A549 (cell line): ENCODE measurements around the gene KRT72. TPM values are rescaled to one million over a fixed set of nuclear protein-coding genes. Genes with fewer than 3 reads are reported as not detected.

Source experiments
- ATAC-seq, 2 experiments: fragments of 200-7000 bp in 1 of 2; fragments of >200 bp in 1 of 2; cut with Nextera tagmentation in 1 of 2; cut with Tn5 transposase in 1 of 2; 3 replicates each; pipeline versions ENCODE4 v1.8.0 to v1.9.1; 2018 to 2020; ENCODE audit warnings: mild to moderate bottlenecking in 1 of 2, moderate library complexity in 1 of 2
- CTCF ChIA-PET: fragments of 300-600 bp; sonication (Branson Sonifier 250); formaldehyde crosslinking; extraction: SDS; loops from one replicate; lab custom pipeline; 2021; ENCODE audit warnings: antibody characterized with exemption, inconsistent platforms; lab: Yijun Ruan, JAX
- POLR2A ChIA-PET: fragments of 350-600 bp; formaldehyde crosslinking; extraction: SDS; loops from one replicate; lab custom pipeline; 2021; ENCODE audit warnings: antibody characterized with exemption, inconsistent platforms; lab: Yijun Ruan, JAX
- DNase-seq, 2 experiments: peaks; one replicate each; pipeline versions ENCODE4 v3.0.0 to v3.0.0-alpha.2; 2011 to 2016; ENCODE audit warnings: low read depth in 1 of 2, low spot score in 1 of 2
- FAIRE-seq: peaks from 2 replicates; lab custom pipeline; 2011; peaks lifted over from hg19 to GRCh38; lab: Jason Lieb, UNC
- H3K27ac ChIP-seq, 2 experiments: fragments of >200 bp; sonication (Bioruptor Twin); formaldehyde crosslinking; 3 replicates each; pipeline ENCODE4 v1.5.1; 2016 to 2017
- H3K4me1 ChIP-seq: fragments of >200 bp; sonication (Bioruptor Twin); formaldehyde crosslinking; 3 replicates; pipeline ENCODE4 v1.6.1; 2016
- H3K4me2 ChIP-seq: fragments of >200 bp; sonication (Bioruptor Twin); formaldehyde crosslinking; 3 replicates; pipeline ENCODE4 v1.6.1; 2016
- H3K4me3 ChIP-seq: fragments of >200 bp; sonication (Bioruptor Twin); formaldehyde crosslinking; 3 replicates; pipeline ENCODE4 v1.5.1; 2016
- H3K9me3 ChIP-seq: fragments of >200 bp; sonication (Bioruptor Twin); formaldehyde crosslinking; 3 replicates; pipeline ENCODE4 v1.6.1; 2016
- CBX8 ChIP-seq: fragments of 200-600 bp; sonication (generic); IDR thresholded peaks from 2 replicates; pipeline ENCODE4 v1.6.1; 2016
- EHMT2 ChIP-seq: fragments of 200-600 bp; sonication (generic); IDR thresholded peaks from 2 replicates; pipeline ENCODE4 v1.6.1; 2016; ENCODE audit warnings: antibody characterized with exemption, low read depth, mild to moderate bottlenecking, moderate library complexity
- EP300 ChIP-seq, 2 experiments: fragments of >200 bp; sonication (Bioruptor Twin); formaldehyde crosslinking; IDR thresholded peaks; 2 replicates in 1 of 2; 3 replicates in 1 of 2; pipeline ENCODE4 v1.6.1; 2016 to 2017
- FOXS1 ChIP-seq: fragments of 250-450 bp; sonication (Bioruptor Pico); IDR thresholded peaks from 2 replicates; pipeline ENCODE4 v1.5.0; 2020; ENCODE audit warnings: mild to moderate bottlenecking, moderate library complexity
- GATA3 ChIP-seq: IDR thresholded peaks from 2 replicates; pipeline ENCODE4 v1.6.1; 2012; ENCODE audit warnings: borderline replicate concordance
- HDAC2 ChIP-seq: fragments of 200-600 bp; sonication (generic); IDR thresholded peaks from 2 replicates; pipeline ENCODE4 v1.6.1; 2016
- HOXA7 ChIP-seq: fragments of 250-450 bp; sonication (Bioruptor Pico); IDR thresholded peaks from 2 replicates; pipeline ENCODE4 v1.5.0; 2020; ENCODE audit warnings: mild to moderate bottlenecking, moderate library complexity
- KDM5A ChIP-seq: fragments of 200-600 bp; sonication (generic); IDR thresholded peaks from 2 replicates; pipeline ENCODE4 v1.6.1; 2016; ENCODE audit warnings: antibody characterized with exemption, mild to moderate bottlenecking
- MAFK ChIP-seq: fragments of 450-650 bp; IDR thresholded peaks from 2 replicates; pipeline ENCODE4 v1.6.1; 2014; ENCODE audit not compliant: partially characterized antibody
- PHF8 ChIP-seq: fragments of 200-600 bp; sonication (generic); IDR thresholded peaks from 2 replicates; pipeline ENCODE4 v1.6.1; 2016; ENCODE audit warnings: low read depth, mild to moderate bottlenecking, antibody characterized with exemption, moderate library complexity, borderline replicate concordance
- RAD21 ChIP-seq, 2 experiments: fragments of >200 bp in 1 of 2; sonication (Bioruptor Twin) in 1 of 2; formaldehyde crosslinking in 1 of 2; IDR thresholded peaks in 1 of 2; conservative IDR thresholded peaks in 1 of 2; 2 replicates in 1 of 2; 3 replicates in 1 of 2; pipeline ENCODE4 v1.6.1; 2012 to 2018; ENCODE audit warnings: inconsistent platforms in 1 of 2
- SMC3 ChIP-seq: fragments of >200 bp; sonication (Bioruptor Twin); formaldehyde crosslinking; IDR thresholded peaks from 3 replicates; pipeline ENCODE4 v1.6.1; 2018; ENCODE audit warnings: inconsistent platforms
- TP53 ChIP-seq: fragments of 250-450 bp; sonication (Bioruptor Pico); IDR thresholded peaks from 2 replicates; pipeline ENCODE4 v1.5.0; 2021; ENCODE audit warnings: mild to moderate bottlenecking, moderate library complexity
- ZFP36 ChIP-seq: fragments of 450-650 bp; IDR thresholded peaks from 2 replicates; pipeline ENCODE4 v1.6.1; 2014; ENCODE audit warnings: borderline replicate concordance; ENCODE audit not compliant: partially characterized antibody
- ZSCAN20 ChIP-seq: fragments of 250-450 bp; sonication (Bioruptor Pico); IDR thresholded peaks from 2 replicates; pipeline ENCODE4 v1.8.0; 2022; ENCODE audit warnings: mild to moderate bottlenecking, moderate library complexity
- WGBS: methylation state at CpG from one replicate; pipeline ENCODE4 v1.1.6; 2017; ENCODE audit errors: missing lambda C conversion rate; 5-methylcytosine and 5-hydroxymethylcytosine counted together
- polyA plus RNA-seq, 4 experiments: library from polyadenylated mRNA; depleted of rRNA in 3 of 4; stranded (reverse); fragments of >200 nt; fragmentation: RNase III in 1 of 4; extraction: RNeasy Plus Mini Kit Qiagen cat#74134 plus additional on column Dnase treatment in 1 of 4; gene quantifications; 2 replicates in 3 of 4; 3 replicates in 1 of 4; pipeline ENCODE4 v1.2.3, GENCODE V29; 2011 to 2017
- TF ChIP-seq, protein P1 (sequence below): fragments of >200 bp; sonication (Bioruptor Twin); formaldehyde crosslinking; IDR thresholded peaks from 3 replicates; pipeline ENCODE4 v1.6.1; 2016
- TF ChIP-seq, protein P2 (sequence below): fragments of >200 bp; sonication (Bioruptor Twin); formaldehyde crosslinking; IDR thresholded peaks from 3 replicates; pipeline ENCODE4 v1.5.1; 2016
- TF ChIP-seq, protein P3 (sequence below): fragments of 250-450 bp; sonication (Bioruptor Pico); IDR thresholded peaks from 2 replicates; pipeline ENCODE4 v1.5.0; 2021; ENCODE audit warnings: mild to moderate bottlenecking, moderate library complexity, borderline replicate concordance
- TF ChIP-seq, protein P4 (sequence below): fragments of 450-650 bp; IDR thresholded peaks from 2 replicates; pipeline ENCODE4 v1.6.1; 2014; ENCODE audit warnings: antibody characterized with exemption
- TF ChIP-seq, protein P5 (sequence below): fragments of 150-350 bp; IDR thresholded peaks from 2 replicates; pipeline ENCODE4 v1.6.1; 2014; ENCODE audit warnings: low read depth, mild to moderate bottlenecking, low read length

The KRT72 gene
- polyA plus RNA-seq, 2 of the 4 experiments (the other 2 are of a cell fraction) = not detected

DNA sequence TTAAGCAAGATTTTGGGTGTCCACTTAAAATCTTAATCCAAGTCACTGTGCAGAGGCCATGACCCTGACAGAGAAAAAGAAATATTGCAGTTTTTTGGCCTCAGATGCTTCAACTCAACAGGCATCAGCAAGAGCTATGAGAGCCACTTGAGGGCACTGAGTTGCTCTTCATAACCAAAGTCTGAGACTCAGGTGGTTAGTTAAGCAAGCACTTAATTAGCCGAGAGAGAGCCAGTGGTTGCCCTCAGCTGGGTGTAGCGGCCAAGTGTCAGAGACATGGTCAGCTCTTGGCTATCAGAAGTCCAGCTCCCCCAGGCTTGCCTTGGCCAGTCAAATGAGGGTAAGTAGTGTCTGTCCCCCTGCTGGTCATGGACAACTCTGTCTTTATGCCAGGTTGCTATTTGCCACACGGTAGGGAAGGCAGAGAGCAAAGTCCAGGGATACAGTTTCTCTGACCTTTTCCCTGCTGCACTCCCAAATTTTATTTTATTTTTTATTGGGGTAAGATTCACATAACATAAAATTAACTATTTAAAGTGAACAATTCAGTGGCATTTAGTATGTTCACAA, 39.3 kb downstream of the KRT72 start:
- POLR2A ChIA-PET = no interaction called here
- 54% methylated on average over 3 of the region's 3 CpGs for WGBS
- Histone ChIP-seq H3K27ac (no peak overlapping the region), H3K4me3 (no peak overlapping the region), H3K9me3 (no peaks in the 10 kb centered on the region), H3K4me2 (no peak overlapping the region), H3K4me1 (no peaks in the 10 kb centered on the region)
- TF ChIP-seq PHF8 (no peak), SMC3 (0 out of 3 replicates have a peak, but pooled peaks have one; percentile 25), HOXA7 (CRISPR knock-in tag) (no peak), RAD21 (conservative IDR thresholded peaks at IDR 0.05 in 1 of 2, IDR thresholded peaks at IDR 0.05 in 1 of 2) (peak in 1 of 2 experiments; percentile 28; a peak in 1 of 5 replicates), FOXS1 (no peak), ZFP36 (no peak), ZSCAN20 (no peak), MAFK (no peak)
- TF ChIP-seq, protein P1, sequence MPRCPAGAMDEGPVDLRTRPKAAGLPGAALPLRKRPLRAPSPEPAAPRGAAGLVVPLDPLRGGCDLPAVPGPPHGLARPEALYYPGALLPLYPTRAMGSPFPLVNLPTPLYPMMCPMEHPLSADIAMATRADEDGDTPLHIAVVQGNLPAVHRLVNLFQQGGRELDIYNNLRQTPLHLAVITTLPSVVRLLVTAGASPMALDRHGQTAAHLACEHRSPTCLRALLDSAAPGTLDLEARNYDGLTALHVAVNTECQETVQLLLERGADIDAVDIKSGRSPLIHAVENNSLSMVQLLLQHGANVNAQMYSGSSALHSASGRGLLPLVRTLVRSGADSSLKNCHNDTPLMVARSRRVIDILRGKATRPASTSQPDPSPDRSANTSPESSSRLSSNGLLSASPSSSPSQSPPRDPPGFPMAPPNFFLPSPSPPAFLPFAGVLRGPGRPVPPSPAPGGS = no peak
- TF ChIP-seq, protein P2, sequence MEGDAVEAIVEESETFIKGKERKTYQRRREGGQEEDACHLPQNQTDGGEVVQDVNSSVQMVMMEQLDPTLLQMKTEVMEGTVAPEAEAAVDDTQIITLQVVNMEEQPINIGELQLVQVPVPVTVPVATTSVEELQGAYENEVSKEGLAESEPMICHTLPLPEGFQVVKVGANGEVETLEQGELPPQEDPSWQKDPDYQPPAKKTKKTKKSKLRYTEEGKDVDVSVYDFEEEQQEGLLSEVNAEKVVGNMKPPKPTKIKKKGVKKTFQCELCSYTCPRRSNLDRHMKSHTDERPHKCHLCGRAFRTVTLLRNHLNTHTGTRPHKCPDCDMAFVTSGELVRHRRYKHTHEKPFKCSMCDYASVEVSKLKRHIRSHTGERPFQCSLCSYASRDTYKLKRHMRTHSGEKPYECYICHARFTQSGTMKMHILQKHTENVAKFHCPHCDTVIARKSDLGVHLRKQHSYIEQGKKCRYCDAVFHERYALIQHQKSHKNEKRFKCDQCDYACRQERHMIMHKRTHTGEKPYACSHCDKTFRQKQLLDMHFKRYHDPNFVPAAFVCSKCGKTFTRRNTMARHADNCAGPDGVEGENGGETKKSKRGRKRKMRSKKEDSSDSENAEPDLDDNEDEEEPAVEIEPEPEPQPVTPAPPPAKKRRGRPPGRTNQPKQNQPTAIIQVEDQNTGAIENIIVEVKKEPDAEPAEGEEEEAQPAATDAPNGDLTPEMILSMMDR = peak; percentile 25
- CTCF ChIA-PET = interaction anchor here (0.6 to 2.8 kb wide), 8 partner anchors 9 to 405 kb away, joined by 3 to 10 read pairs (median 3); partner anchors contain the start of genes KRT71 and KRT74
- FAIRE-seq (no peak), ATAC-seq (peak; percentile 57 to 85; a peak in 4 of 6 replicates), DNase-seq (peak; percentile 41 to 57)

DNA sequence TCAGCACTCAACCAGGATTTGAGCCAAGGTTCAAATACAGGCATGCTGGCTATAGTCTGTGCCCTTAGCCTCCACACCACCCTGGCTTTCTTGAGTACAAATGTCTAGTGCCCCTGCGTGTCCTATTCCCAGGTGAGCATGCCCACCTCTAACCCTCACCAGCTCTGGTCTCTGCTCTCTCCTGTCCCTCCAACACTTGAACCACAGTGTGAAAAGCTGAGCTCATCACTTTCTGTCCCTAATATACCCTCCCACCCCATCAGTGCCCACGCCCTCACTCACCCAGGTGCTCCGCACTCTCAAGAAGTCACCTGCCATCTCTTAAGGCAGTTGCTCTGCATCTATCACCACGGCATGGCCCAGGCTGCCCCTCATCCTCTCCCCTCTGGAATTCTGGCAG, 41.3 kb downstream of the KRT72 start:
- no peaks in the 10 kb centered on the region for H3K9me3 ChIP-seq
- TF ChIP-seq CBX8 (no peak), PHF8 (no peak), HDAC2 (no peak), MAFK (peak; percentile 72), KDM5A (no peak), SMC3 (no peak)
- TF ChIP-seq, protein P3, sequence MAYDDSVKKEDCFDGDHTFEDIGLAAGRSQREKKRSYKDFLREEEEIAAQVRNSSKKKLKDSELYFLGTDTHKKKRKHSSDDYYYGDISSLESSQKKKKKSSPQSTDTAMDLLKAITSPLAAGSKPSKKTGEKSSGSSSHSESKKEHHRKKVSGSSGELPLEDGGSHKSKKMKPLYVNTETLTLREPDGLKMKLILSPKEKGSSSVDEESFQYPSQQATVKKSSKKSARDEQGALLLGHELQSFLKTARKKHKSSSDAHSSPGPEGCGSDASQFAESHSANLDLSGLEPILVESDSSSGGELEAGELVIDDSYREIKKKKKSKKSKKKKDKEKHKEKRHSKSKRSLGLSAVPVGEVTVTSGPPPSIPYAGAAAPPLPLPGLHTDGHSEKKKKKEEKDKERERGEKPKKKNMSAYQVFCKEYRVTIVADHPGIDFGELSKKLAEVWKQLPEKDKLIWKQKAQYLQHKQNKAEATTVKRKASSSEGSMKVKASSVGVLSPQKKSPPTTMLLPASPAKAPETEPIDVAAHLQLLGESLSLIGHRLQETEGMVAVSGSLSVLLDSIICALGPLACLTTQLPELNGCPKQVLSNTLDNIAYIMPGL (CRISPR knock-in tag) = no peak
- TF ChIP-seq, all 56 proteins: peak for 1
- Histone ChIP-seq H3K4me2 (no peak overlapping the region), H3K4me1 (no peaks in the 10 kb centered on the region), H3K27ac (no peak overlapping the region), H3K4me3 (no peak overlapping the region)
- no peak for DNase-seq
- 69% methylated on average over 4 of the region's 4 CpGs for WGBS
- CTCF ChIA-PET = interaction anchor here (1.1 to 1.5 kb wide), 3 partner anchors 10 to 320 kb away, joined by 3 to 8 read pairs (median 3); no protein-coding TSS in a partner anchor
- ATAC-seq = no peak
- POLR2A ChIA-PET = no interaction called here
- no peak for FAIRE-seq

DNA sequence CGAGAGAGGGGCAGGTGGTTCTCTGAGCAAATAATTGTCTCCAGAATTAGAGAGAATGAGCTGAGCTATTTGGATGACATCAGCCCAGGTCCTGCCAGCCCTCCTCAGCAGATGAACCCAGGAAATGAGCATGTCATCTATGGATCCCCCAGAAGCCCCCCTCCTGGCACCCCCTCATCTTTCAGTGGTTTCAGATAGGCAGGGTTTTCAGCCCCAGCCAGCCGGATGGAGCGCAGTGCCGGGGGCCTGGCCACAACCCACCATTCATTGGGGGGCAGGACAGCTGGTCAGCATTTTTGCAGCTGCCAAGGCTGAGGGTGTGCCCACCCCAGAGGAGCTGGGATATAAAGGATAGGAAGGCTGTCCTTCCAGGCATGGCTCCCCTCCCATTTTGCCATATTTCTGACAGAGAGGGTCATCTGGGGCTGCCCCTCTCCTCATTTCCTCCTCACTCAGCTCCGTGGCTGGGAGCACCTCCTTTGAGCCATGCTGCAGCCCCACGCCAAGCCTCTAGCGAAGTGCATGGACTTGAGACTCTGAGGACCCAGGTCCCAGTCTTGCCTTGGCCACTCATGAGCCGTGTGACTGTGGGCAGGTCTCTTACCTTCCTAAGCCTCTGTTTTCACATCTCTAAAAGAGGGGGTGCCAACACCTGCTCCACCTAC, 42.4 kb downstream of the KRT72 start:
- DNase-seq = no peak
- H3K27ac ChIP-seq = no peak overlapping the region
- no peak for ATAC-seq
- no peak for FAIRE-seq
- ChIA-PET POLR2A (no interaction called here), CTCF (interaction anchor here (0.6 to 2.1 kb wide), 2 partner anchors 9 to 533 kb away, joined by 3 to 7 read pairs; no protein-coding TSS in a partner anchor)
- no peaks in the 10 kb centered on the region for H3K9me3 ChIP-seq
- H3K4me1 ChIP-seq = no peaks in the 10 kb centered on the region
- 61% methylated on average over 5 of the region's 8 CpGs for WGBS
- no peak overlapping the region for H3K4me2 ChIP-seq
- no peak overlapping the region for H3K4me3 ChIP-seq
- TF ChIP-seq, protein P4, sequence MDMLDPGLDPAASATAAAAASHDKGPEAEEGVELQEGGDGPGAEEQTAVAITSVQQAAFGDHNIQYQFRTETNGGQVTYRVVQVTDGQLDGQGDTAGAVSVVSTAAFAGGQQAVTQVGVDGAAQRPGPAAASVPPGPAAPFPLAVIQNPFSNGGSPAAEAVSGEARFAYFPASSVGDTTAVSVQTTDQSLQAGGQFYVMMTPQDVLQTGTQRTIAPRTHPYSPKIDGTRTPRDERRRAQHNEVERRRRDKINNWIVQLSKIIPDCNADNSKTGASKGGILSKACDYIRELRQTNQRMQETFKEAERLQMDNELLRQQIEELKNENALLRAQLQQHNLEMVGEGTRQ = no peak
- TF ChIP-seq, protein P5, sequence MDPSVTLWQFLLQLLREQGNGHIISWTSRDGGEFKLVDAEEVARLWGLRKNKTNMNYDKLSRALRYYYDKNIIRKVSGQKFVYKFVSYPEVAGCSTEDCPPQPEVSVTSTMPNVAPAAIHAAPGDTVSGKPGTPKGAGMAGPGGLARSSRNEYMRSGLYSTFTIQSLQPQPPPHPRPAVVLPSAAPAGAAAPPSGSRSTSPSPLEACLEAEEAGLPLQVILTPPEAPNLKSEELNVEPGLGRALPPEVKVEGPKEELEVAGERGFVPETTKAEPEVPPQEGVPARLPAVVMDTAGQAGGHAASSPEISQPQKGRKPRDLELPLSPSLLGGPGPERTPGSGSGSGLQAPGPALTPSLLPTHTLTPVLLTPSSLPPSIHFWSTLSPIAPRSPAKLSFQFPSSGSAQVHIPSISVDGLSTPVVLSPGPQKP = no peak
- no peak for TF ChIP-seq GATA3
- TF ChIP-seq TP53 = no peak
- TF ChIP-seq, protein P3 (CRISPR knock-in tag) = no peak
- TF ChIP-seq EHMT2 = no peak
- no peak for TF ChIP-seq EP300 (IDR thresholded peaks at IDR 0.05)
